Measurements from ENCODE around the gene TMEM120B. TPM values are rescaled to one million over a fixed set of nuclear protein-coding genes. Genes with fewer than 3 reads are reported as not detected.
A peak's percentile ranks its signal among the peaks of the same experiment; 100 is the strongest.

The TMEM120B gene
- total and polyA plus RNA-seq, 2 experiments from 2014 or later = 5.5 to 9.5 TPM

DNA sequence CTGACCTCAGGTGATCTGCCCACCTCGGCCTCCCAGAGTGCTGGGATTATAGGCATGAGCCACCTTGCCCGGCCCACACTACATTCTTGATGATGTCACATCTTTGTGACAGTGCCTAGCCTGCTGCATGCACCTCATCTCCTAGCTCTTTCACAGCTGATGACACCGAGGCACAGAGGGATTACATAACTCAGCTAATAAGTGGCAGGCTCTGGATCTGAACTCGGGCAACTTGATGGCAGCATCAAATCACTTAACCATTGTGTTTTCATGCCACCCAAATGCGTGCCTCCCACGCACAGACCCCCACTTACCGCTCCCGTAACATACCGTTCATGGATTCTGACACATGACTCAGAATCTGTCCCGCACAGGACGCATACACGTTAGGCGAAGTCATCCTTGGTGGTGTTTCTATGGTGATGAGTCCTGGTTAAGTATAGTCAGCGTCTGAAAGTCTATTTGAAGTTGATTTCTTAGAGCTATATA lies 7.4 kb downstream of the TMEM120B start:
- H3K79me2 ChIP-seq = peaks cover 21% of the 10 kb centered on the region
- H2AFZ ChIP-seq = no peak overlapping the region
- no peaks in the 10 kb centered on the region for H3K9me3 ChIP-seq (ENCODE audit: low read depth)
- peak; percentile 40 for DNase-seq (ENCODE audit: low spot score)
- no peak overlapping the region for H3K27ac ChIP-seq
- H3K4me3 ChIP-seq = no peak overlapping the region
- 61% methylated on average over 14 of the region's 14 CpGs for WGBS (ENCODE audit: low lambda C conversion rate, missing lambda C conversion rate)
- no peaks in the 10 kb centered on the region for H3K9me2 ChIP-seq (replicated peaks; ENCODE audit: insufficient read depth)
- no peak overlapping the region for H3K4me2 ChIP-seq
- no peaks in the 10 kb centered on the region for H3K36me3 ChIP-seq (replicated peaks; ENCODE audit: insufficient read depth, low read depth)
- TF ChIP-seq EZH2phosphoT487 (IDR thresholded peaks at IDR 0.05; ENCODE audit: low read depth, severe bottlenecking, unreplicated experiment) = no peak
- TF ChIP-seq, protein P1, sequence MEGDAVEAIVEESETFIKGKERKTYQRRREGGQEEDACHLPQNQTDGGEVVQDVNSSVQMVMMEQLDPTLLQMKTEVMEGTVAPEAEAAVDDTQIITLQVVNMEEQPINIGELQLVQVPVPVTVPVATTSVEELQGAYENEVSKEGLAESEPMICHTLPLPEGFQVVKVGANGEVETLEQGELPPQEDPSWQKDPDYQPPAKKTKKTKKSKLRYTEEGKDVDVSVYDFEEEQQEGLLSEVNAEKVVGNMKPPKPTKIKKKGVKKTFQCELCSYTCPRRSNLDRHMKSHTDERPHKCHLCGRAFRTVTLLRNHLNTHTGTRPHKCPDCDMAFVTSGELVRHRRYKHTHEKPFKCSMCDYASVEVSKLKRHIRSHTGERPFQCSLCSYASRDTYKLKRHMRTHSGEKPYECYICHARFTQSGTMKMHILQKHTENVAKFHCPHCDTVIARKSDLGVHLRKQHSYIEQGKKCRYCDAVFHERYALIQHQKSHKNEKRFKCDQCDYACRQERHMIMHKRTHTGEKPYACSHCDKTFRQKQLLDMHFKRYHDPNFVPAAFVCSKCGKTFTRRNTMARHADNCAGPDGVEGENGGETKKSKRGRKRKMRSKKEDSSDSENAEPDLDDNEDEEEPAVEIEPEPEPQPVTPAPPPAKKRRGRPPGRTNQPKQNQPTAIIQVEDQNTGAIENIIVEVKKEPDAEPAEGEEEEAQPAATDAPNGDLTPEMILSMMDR (IDR thresholded peaks at IDR 0.05; ENCODE audit: poor library complexity) = no peak
- no peak for TF ChIP-seq EZH2 (IDR thresholded peaks at IDR 0.05; ENCODE audit: borderline replicate concordance)
- no peaks in the 10 kb centered on the region for H3K4me1 ChIP-seq (ENCODE audit: insufficient read depth)
- no peaks in the 10 kb centered on the region for H4K20me1 ChIP-seq (ENCODE audit: insufficient read depth, poor library complexity, severe bottlenecking)
- no peaks in the 10 kb centered on the region for H3K27me3 ChIP-seq

DNA sequence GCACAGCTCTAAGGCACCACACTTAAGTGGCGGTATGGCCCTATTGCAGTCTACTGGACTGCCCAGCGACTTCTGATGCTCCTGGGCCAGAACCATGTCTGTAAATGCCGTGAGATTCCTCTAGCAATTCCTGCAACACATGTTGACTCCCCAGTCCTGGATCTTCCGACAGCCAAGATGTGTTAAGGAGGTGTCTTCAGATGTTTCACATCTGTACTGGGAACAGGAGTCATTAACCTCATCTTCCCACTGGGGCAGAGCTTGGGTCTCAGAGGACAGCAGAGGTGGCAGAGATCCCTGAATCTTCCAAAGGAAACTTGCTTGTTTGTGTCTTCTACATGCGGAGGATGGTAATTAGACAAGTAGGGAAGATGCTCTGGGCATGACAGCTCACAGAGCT lies 8.2 kb downstream of the TMEM120B start:
- H2AFZ ChIP-seq = no peak overlapping the region
- H3K4me2 ChIP-seq = no peak overlapping the region
- H3K4me1 ChIP-seq (ENCODE audit: insufficient read depth) = no peaks in the 10 kb centered on the region

DNA sequence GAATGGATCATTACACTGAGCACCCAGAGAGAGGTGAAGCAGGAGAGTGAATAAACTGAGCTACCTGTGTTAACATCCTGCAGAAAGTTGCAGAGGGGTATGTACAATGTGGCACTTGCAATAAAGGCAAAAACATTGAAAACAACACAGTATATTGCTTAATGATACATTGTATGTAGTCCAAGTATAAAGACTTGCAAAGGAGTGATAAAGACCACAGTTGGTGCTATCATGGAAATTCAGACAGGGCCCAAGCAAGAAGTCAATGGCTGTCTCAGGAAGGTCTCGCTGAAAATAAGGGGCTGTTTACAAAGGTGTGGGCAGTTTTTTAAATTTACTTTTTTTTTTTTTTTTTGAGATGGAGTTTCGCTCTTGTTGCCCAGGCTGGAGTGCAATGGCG lies 10.0 kb downstream of the TMEM120B start:
- H3K36me3 ChIP-seq (replicated peaks; ENCODE audit: insufficient read depth, low read depth) = no peaks in the 10 kb centered on the region
- H3K27ac ChIP-seq = no peak overlapping the region
- H3K4me1 ChIP-seq (ENCODE audit: insufficient read depth) = no peaks in the 10 kb centered on the region
- H3K79me2 ChIP-seq = peaks cover 15% of the 10 kb centered on the region
- no peak for TF ChIP-seq EZH2 (IDR thresholded peaks at IDR 0.05; ENCODE audit: borderline replicate concordance)
- TF ChIP-seq, protein P1 (IDR thresholded peaks at IDR 0.05; ENCODE audit: poor library complexity) = no peak
- TF ChIP-seq EZH2phosphoT487 (IDR thresholded peaks at IDR 0.05; ENCODE audit: low read depth, severe bottlenecking, unreplicated experiment) = no peak
- H3K9me3 ChIP-seq (ENCODE audit: low read depth) = no peaks in the 10 kb centered on the region
- H3K9me2 ChIP-seq (replicated peaks; ENCODE audit: insufficient read depth) = no peaks in the 10 kb centered on the region
- 94% methylated on average over 3 of the region's 3 CpGs for WGBS (ENCODE audit: low lambda C conversion rate, missing lambda C conversion rate)
- no peak for DNase-seq (ENCODE audit: low spot score)
- no peak overlapping the region for H3K4me3 ChIP-seq
- no peak overlapping the region for H3K4me2 ChIP-seq
- no peaks in the 10 kb centered on the region for H4K20me1 ChIP-seq (ENCODE audit: insufficient read depth, poor library complexity, severe bottlenecking)
- no peak overlapping the region for H2AFZ ChIP-seq
- H3K27me3 ChIP-seq = no peaks in the 10 kb centered on the region

More for the DNA sequence above, 8.2 kb downstream of the TMEM120B start:
- H4K20me1 ChIP-seq (ENCODE audit: insufficient read depth, poor library complexity, severe bottlenecking) = no peaks in the 10 kb centered on the region
- H3K27ac ChIP-seq = no peak overlapping the region
- no peak for DNase-seq (ENCODE audit: low spot score)
- H3K9me2 ChIP-seq (replicated peaks; ENCODE audit: insufficient read depth) = no peaks in the 10 kb centered on the region
- H3K27me3 ChIP-seq = no peaks in the 10 kb centered on the region
- WGBS (ENCODE audit: low lambda C conversion rate, missing lambda C conversion rate) = 90% methylated on average over 5 of the region's 5 CpGs
- no peaks in the 10 kb centered on the region for H3K36me3 ChIP-seq (replicated peaks; ENCODE audit: insufficient read depth, low read depth)
- TF ChIP-seq EZH2 (IDR thresholded peaks at IDR 0.05; ENCODE audit: borderline replicate concordance) (no peak), EZH2phosphoT487 (IDR thresholded peaks at IDR 0.05; ENCODE audit: low read depth, severe bottlenecking, unreplicated experiment) (no peak)
- TF ChIP-seq, protein P1 (IDR thresholded peaks at IDR 0.05; ENCODE audit: poor library complexity) = no peak
- H3K4me3 ChIP-seq = no peak overlapping the region
- peaks cover 19% of the 10 kb centered on the region for H3K79me2 ChIP-seq
- no peaks in the 10 kb centered on the region for H3K9me3 ChIP-seq (ENCODE audit: low read depth)
